ENCODE measurements around the gene CCDC186.
"Not testable (repeated sequence)": the region's sequence is repeated elsewhere in the genome, so short reads cannot be mapped to it uniquely, and the experiment has no call there.

Gene CCDC186

DNA sequence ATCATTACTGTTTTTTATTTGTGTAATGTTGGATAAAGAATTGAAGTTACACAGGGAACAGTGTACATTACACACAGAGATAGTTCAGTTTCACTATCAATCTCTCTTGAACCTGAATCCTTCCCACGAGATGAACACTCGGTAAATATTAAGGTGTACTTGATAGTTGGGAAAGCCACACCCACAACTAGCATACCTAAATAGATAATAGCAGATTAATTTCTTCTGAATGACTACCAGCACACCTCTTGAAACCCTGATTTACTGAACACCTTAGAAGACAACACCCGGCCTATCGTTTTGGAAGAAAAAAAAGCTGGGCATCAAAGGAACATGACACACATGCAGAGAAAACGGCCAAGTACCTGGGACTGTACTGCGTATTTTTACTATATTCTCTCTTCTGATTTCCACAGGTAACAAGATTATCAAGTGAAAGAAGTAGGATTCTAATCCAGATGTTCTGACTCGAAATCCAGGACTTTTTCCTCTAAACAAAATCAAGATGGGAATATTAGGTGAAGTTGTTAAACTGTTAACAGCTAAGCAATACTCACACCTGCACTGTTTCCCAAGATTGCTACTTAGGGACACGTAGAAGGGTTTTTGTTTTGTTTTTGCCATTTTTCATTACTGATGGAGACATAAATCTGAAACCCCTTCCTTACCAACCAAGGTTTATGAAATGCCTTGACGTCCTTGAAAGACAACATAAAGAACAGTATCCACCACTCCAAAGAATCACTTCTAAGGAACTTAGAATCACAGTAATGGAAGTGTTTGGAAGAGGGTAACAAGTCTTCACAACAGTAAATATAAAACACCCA lies 1.0 kb downstream of the CCDC186 start:
- no peak for DNase-seq

DNA sequence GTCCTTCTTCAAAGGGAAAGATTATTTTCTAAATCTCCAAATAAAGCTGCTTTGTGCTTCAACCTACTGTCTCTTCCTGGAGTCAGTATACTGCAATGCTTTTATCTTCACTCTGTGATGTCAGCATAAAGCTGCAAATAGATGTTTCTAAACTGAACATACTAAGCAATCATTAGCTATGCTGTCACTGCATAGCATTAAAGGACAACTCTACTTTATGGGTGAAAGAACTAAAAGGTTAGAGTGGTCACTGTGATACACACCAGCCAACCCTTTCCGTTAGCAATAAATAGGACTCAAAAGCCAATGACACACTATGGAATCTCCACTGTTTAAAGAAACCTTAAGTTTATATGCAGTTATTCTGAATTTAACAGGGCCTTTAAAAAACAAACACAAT lies 1.8 kb downstream of the CCDC186 start:
- DNase-seq: no peak

DNA sequence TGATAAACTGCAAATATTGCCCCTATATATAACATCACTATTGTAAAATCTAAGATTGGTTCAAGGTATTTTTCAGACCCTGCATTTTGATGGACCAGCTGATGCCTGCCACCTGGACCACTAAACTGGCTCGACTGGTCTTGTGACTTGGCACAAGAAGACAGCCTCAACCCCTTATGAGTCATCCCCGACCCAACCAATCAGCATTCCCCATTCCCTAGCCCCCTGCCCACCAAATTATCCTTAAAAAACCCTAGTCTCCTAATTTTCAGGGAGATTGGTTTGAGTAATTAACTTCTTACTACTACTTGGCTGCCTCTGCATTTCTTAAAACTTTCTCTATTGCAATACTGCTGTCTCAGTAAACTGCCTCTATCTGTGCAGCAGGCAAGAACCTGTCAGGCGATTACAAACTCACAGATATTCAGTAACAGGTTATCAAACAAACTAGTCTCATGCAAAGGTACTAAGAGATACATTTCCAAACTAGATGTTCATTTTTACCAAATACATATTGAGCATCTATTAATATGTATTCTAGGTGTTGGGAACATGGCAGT lies 5.5 kb downstream of the CCDC186 start:
- no peak for DNase-seq

DNA sequence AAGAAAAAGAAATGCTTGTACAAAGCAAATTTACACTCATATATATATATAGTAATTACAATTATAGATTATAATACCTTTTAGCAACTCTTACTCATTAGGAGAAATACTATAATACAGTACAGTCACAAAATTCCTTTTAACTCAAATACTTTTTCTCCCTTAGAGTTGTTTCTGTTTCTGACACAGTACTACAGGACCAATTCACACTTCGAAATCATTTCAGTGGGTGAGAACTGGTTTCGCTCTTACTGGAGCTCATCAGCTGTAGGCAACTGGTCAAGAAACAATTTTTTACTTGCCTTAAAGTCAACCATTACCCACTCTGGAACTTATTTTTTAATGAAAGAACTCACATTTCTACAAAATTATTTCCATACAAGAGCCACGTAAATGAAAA lies 6.0 kb downstream of the CCDC186 start:
- DNase-seq: peak; percentile 21

DNA sequence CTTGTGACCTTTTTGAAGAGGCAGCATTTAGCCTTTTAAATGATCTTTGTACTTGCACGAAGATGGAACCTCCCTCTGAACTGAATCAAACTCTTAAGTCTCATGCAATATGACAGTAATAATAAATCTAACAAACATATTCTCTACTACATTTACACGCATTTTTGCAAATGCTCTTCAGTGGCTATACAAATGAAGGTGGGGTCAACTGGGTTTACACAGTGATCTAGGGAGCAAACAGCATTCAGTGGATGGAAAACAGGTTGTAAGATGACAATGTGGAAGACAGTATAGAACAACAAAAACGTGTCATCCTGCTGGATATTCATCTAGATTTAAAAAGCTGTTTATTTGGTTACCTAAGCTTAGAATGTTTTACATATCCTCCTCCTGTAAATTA lies 7.5 kb downstream of the CCDC186 start:
- no peak for DNase-seq

DNA sequence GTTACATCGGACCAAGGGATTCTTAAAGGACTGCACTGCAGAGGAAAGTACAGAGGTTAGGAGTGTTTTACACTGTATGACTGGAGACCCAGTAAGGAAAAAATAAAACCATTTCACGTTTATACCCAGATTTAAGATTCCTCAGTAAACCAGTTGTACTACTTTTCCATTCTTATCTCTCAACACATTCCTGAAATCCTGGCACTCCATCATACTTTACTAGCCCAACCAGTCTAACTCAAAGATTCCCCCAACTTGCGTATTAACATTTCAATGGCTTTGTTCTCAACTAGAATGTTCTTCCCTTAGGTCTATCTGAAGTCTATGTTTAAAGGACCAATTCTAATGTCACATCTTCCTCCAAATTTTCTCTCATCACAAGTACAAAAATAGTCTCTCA lies 8.0 kb downstream of the CCDC186 start:
- DNase-seq: no peak

DNA sequence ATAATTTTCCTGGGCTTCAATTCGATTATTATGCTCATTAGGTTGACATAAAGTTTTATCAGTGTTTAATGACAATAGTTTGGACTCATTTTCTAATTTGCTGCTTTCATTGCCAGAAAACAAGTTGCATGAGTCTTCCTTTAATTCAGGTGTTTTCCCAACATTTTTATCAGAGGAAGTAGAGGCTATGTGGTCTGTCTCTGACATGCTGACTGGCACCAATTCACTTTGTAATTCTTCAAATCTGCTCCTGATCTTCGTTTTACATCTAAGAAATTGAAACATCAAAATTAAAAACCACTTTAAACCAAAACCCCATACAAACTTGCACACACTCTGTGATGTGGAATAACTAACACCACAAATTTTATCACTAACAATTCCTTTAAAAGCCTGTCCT lies 10.9 kb downstream of the CCDC186 start:
- DNase-seq: no peak

DNA sequence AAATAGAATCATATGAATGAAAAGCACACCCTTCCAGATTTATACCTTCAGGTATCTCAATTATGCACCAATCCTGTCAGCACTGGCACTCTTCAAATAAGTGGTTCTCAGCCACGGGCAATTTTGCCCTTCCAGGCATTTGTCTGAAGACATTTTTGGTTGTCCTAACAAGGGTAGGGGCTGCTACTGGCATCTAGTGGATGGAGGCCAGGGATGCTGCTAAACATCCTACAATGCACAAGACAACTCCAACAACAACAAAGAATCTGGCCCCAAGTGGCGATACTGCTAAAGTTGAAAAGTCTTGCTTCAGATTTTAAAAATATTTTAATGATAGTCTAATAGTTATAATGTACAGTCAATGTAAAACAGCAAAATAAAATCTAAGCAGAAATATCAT lies 16.1 kb downstream of the CCDC186 start:
- DNase-seq: no peak

DNA sequence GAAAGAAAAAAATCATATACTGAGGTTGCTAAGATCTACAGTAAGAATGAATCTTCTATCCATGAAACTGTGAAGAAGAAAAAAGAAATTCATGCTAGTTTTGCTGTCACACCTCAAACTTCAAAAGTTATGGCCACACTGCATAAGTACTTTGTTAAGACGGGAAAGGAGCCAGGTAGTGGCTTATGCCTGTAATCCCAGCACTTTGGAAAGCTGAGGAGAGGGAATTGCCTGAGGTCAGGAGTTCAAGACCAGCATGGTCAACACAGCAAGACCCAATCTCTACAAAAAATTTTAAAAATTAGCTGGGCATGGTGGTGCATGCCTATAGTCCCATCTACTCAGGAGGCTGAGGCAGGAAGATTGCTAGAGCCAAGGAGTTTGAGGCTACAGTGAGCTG lies 22.1 kb downstream of the CCDC186 start:
- DNase-seq: no peak

DNA sequence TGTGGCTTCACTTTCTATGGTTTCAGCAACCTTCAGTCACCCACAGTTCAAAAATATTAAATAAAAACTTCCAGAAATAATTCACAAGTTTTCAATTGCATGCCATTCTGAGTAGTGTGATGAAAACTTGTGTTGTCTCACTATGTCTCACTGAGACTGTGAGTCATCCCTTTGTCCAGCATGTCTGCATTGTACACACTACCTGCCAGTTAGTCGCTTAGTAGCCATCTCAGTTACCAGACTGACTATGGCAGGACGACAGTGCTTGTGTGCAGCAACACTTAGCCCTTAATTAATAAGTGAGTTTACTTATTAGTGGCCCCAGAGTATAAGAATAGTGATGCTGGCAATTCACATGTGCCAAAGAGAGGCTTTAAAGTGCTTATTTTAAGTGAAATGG lies 22.5 kb downstream of the CCDC186 start:
- peak; percentile 18 for DNase-seq

DNA sequence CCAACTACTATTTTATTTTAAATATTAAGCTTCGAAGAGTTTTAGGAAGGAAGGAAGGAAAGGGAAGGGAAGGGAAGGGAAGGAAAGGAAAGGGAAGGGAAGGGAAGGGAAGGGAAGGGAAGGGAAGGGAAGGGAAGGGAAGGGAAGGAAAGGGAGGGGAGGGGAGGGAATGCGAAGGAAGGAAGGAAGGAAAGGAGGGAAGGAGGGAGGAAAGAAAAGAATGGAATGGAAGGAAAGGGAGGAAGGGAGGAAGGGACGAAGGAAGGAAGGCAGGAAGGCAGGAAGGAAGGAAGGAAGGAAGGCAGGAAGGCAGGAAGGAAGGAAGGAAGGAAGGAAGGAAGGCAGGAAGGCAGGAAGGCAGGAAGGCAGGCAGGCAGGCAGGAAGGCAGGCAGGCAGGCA lies 24.5 kb downstream of the CCDC186 start:
- not testable (repeated sequence) for DNase-seq

DNA sequence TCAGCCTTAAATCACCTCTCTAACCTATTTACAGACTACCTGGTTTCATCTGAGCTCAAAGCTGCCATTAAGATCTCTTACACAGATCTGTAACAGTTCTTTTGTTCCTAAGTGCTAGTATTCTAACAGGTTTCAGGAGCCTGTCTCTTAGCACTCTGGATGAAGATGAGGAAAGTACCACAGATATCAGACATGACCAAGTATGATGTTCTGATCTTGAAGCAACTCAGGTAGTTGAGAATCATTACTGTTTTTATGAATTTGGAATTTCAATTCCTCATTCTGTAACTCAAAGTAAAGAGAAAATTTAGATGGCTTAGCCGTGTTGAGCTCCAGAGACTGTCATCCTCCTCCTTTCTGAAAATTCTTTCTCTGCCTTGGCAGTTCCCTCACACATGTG lies 30.8 kb downstream of the CCDC186 start:
- no peak for DNase-seq

DNA sequence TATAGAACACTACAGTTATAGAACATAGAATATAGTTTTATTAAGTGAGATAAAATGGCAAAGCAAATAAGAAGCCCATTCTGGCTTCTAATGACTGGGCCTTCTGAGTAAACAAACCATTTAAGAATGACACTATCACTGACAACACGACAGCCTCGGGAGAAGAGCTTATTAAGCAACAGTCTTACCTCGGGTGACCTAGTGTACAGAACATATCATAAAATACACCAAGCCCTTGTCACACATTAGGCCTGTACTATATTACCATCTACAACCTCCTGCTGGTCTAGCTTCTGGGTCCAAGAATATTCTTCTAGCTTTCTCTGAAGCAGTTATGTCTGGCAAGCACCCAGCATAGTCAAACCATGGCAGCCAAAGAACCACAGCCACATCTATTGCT lies 32.0 kb downstream of the CCDC186 start:
- no peak for DNase-seq

DNA sequence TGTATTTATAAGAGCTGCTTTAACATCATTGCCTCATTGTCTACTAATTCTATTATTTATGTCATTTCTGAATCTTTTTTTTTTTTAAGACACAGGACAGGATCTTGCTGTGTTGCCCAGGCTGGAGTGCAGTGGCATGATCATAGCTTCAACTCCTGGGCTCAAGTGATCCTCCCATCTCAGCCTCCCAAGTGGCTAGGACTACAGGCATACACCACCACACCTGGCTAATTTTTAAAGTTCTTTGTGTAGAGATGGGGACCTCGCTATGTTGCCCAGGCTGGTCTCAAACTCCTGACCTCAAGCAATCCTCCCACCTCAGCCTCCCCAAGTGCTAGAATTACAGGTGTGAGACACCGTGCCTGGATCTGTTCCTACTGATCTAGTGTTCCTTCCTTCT lies 33.2 kb downstream of the CCDC186 start:
- DNase-seq: not testable (repeated sequence)

DNA sequence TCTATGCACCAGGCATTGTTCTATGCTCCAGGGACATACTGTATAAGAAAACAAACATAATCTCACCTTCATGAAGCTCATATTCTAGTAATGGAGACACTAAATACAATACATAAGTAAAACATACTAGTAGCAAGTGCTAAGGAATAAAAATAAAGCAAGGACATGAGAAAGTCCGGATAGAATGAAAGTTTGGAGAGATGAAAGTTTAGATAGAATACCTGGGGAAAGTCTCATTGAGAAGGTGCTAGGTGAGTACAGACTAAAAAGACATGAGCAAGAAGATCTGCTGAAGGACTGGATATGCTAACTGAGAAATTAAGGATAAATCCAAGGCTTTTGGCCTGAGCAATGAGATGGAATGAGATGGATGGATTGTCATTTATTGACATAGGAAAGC lies 34.0 kb downstream of the CCDC186 start:
- DNase-seq: no peak

DNA sequence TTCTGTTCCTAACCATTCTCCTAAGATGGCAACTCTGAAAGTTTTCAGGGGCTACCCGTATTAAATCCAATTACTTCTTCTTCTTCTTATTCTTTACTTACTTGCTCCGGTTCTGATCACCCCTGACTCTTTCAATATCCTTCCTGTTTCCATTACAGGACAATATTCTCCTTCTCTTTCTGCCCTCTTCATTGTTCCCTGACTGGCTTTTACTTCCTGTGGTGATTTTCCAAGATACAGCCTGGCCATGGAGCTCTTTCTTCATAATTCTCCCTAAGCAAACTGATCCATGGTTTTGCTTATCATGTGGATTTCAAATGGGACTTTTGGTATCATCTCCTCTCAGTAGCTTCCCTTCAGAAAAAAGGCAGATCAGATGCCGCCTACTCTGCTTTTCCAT lies 35.4 kb downstream of the CCDC186 start:
- DNase-seq: no peak

DNA sequence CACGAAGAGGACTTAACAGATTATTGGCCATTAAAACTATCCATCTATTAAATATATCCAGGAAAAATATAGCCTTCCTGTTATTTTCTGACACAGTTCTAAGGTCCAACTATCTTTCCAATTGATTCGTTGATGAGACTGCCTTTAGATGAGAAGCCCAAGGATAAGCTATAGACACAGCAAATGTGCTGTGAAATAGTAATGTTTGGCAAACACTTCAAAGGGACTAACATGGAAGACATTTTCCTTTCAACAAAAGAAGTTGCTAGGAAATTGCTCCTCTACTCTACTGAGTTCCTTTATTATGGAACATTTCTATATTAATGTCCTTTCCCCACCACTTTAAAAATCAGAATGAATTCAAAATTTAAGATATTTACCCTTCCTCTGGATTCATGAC lies 38.5 kb downstream of the CCDC186 start:
- DNase-seq: no peak

DNA sequence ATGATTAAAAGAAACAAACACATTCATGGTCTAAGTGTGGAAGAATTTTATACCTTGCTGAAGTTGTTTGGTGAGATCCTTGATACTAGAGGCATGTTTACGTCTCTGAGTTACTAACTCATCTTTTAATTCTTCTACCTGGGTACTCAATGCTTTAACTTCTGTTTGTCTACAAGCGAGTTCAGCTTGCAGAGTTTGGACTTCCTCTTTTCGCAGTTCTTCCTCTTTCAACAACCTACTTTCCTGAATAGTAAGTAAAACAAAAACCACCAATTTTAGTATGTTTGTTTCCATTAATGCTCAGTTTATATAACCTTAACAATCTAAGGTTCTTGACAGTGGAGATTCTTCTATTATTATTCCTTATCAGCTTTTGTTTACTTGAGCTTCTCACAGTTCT lies 42.9 kb downstream of the CCDC186 start:
- DNase-seq: no peak

DNA sequence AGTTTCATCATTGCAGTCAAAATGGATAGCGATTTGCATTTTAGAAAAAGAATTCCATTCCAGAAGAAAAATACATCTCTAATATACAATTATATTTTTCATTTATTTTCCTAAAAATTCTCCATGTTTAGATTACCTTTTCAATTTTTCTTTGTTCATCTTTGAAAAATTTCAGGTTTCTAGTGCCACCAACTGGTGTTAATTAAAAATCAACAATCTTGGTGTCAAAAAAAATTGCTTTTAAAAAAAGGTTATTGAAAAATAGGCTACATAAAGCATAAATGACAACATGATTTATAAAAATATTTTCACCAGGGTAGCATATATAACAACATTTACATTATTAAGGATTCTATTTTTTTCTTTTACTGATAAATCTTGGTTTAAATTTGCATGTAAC lies 53.0 kb downstream of the CCDC186 start:
- DNase-seq: no peak

DNA sequence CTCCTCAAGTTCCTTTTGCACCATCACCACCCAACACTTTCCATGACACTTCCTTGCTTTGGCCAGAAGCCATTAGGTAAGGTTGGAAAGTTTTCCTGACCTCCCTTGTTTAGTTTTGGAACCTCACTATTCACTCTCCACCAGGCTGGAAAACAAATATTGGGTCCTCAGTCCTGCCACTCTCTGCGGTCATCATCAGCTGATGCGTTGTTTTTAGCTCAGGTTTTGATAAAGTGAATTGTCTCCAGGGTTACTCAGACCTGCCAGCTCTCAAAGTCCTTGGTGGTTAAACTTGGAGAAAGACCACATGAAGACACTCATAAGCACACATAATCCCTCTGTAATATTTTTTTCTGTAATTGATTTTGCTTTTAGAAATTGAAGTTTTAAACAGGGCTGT lies 55.5 kb downstream of the CCDC186 start:
- DNase-seq: no peak

DNA sequence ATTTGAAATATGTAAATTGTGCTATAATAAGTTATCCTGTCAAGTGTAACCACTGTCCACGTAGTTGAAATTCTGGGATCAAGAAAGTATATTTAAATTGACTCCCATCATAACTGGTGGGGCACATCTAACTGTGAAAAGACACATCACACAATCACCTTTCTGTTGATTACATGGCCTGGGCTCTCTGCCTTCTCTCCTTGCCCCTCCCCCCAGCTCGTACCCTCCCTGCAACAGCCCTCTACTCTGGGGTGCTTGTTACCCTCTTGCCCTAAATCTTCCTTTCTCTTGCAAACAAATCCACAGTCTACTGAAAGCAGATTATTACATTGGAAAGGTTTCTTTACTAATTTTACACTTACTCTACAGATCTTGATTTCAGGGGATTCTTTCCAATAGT lies 56.3 kb downstream of the CCDC186 start:
- no peak for DNase-seq

DNA sequence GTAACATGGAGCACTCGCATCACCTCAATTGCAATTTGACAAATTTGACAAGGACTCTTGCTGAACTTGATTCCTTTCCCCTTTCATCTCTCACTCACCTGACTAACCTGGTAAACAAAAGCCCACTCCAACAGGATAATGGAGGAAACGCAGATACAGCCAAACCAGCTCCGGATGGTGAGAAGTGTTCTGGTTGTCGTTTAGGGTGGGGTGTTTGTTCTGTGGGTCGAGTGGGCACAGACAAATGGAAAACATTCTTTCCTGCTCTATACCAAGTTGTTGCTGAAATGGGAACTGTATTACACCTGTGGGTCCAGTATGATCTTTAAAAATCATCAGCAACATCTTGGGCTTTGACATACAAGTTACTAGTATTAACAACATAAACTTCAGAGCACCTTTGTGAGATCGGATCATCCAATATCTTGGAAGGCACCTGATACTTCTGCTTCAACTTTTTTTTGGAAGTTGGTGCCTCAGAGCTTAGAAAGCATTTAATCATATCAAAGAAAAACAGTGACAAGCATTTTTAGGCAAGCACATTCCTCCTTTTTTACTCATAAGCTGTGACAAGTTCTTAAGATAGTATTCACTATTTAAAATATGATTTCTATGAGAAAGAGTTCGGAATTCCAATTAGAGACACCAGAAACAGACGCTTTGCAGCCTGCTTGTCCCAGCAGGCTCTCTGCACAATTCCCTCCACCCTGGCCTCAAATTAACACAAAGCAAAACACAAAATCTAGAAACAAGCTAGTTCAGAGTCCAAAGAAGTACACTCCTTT lies 58.1 kb downstream of the CCDC186 start:
- no peak for DNase-seq

DNA sequence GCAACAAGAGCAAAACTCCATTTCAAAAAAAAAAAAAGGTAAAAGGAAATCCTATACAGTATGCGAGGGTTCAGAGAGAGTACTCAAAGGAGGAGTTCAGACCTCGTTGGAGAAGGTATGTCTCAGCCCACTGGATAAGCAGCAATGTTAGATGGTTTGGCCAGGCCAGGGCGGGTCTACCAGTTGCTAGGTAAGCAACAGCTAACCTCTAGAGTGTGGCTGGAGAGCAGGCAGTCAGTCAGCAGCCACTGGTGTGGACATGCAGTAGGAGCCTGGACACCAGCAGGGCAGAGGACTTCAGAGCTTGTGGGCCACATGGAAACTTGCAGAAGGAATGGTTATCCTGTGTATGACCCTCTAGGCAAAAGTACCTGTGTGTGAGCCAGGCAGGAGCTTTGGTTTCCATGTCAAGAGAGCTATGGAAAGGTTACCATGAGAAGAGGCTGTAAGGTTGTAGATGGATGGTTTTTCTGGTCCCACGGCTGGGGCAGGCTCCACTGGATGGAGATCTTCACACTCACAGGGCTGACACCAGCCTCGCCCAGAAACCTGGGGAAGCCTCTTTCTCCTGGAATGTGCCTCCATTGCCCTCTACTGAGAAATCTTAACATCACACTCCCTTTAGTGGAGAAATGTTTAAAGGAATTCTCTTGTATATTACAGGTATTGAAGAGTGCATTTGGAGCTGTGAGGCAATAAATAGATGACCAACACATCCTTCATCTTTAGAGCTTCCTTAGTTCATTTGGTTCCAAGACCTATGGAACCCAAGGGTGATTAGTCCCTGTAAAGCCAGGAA lies 63.6 kb downstream of the CCDC186 start:
- no peak for DNase-seq
